Aorta (tissue), 5 donors: ENCODE data around the gene CDH12. TPM values are rescaled to one million over a fixed set of nuclear protein-coding genes. Genes with fewer than 3 reads are reported as not detected.
"Not testable (repeated sequence)": the region's sequence is repeated elsewhere in the genome, so short reads cannot be mapped to it uniquely, and the experiment has no call there.

Experiments used
- ATAC-seq: fragments of 200-7000 bp; cut with Tn5 transposase; one replicate; pipeline ENCODE4 v1.9.1; 2022; ENCODE audit warnings: moderate library complexity; ENCODE audit not compliant: low FRiP score
- DNase-seq, 2 donors: peaks; one replicate each; pipeline ENCODE4 v3.0.0-alpha.2; 2020
- H3K27ac ChIP-seq, 2 donors: one replicate each; pipeline ENCODE4 v1.5.1; 2013; ENCODE audit warnings: low read length in 2 of 2, mild to moderate bottlenecking in 2 of 2, moderate library complexity in 2 of 2, control low read depth in 1 of 2, inconsistent platforms in 1 of 2, low read depth in 1 of 2
- H3K27me3 ChIP-seq, 2 donors: one replicate each; pipeline ENCODE4 v1.6.1; 2013; ENCODE audit warnings: control low read depth in 1 of 2, low read length in 1 of 2, mild to moderate bottlenecking in 1 of 2, moderate library complexity in 1 of 2; ENCODE audit not compliant: insufficient read depth in 2 of 2, control insufficient read depth in 1 of 2
- H3K36me3 ChIP-seq, 2 donors: one replicate each; pipeline ENCODE4 v1.6.1; 2013; ENCODE audit warnings: control low read depth in 1 of 2, low read length in 1 of 2, mild to moderate bottlenecking in 1 of 2; ENCODE audit not compliant: insufficient read depth in 2 of 2, control insufficient read depth in 1 of 2
- H3K4me1 ChIP-seq, 2 donors: one replicate each; pipeline ENCODE4 v1.6.1; 2013; ENCODE audit warnings: low read length in 2 of 2, control low read depth in 1 of 2, mild to moderate bottlenecking in 1 of 2, moderate library complexity in 1 of 2; ENCODE audit not compliant: insufficient read depth in 2 of 2, control insufficient read depth in 1 of 2
- H3K4me3 ChIP-seq, 2 donors: one replicate each; pipeline ENCODE4 v1.5.1; 2013; ENCODE audit warnings: low read length in 2 of 2, control low read depth in 1 of 2, mild to moderate bottlenecking in 1 of 2
- H3K9me3 ChIP-seq: one replicate; pipeline ENCODE4 v1.6.1; 2013; ENCODE audit warnings: mild to moderate bottlenecking, low read length; ENCODE audit not compliant: control insufficient read depth
- WGBS, 2 donors: extraction: QIAGEN DNeasy Blood & Tissue Kit; methylation state at CpG; one replicate each; pipeline ENCODE4 v1.1.7; 2013; 5-methylcytosine and 5-hydroxymethylcytosine counted together
- intact Hi-C, 2 donors: fragments of 100-400 bp; cut with DNase I; formaldehyde crosslinking; loops; one replicate each; pipeline versions ENCODE4 v1.14.2 to v1.15.0; 2022
- polyA plus RNA-seq, 2 donors: library from polyadenylated mRNA; stranded (reverse); fragments of 200-250 nt; gene quantifications; one replicate each; pipeline ENCODE4 v1.2.3, GENCODE V29; 2013
- total RNA-seq, 2 donors: library from RNA; stranded (reverse); fragmentation: NEBNext Ultra II Directional; extraction: Animal tissue kit (Norgen Biotek cat#: 25700); gene quantifications; one replicate each; pipeline ENCODE4 v1.2.1, GENCODE V29; 2021
- donor health status: healthy with polysubstance abuse.
- donor health status: Bipolar disorder and iron deficiency.
- donor health status: DM: no; HTN: no; CAD: no.
- donor health status: DM: no; HTN: no; CAD: no.
- donor health status: DM: yes; HTN: yes; CAD: no.

The CDH12 gene
- total and polyA plus RNA-seq, 4 donors, result not detected

- Histone ChIP-seq H3K27ac (no peak overlapping the region), H3K27me3 (no peaks in the 10 kb centered on the region), H3K4me1 (no peaks in the 10 kb centered on the region), H3K36me3 (no peaks in the 10 kb centered on the region), H3K4me3 (no peak overlapping the region), H3K9me3 (no peaks in the 10 kb centered on the region)
- intact Hi-C loops, result no loop called here
- no peak for ATAC-seq
- no peak for DNase-seq
- 94 to 100% methylated on average over 2 of the region's 2 CpGs for WGBS, 2 donors
Observed at GRCh38 chr5:22625451-22625850, 227.7 kb downstream of the CDH12 start.

DNA sequence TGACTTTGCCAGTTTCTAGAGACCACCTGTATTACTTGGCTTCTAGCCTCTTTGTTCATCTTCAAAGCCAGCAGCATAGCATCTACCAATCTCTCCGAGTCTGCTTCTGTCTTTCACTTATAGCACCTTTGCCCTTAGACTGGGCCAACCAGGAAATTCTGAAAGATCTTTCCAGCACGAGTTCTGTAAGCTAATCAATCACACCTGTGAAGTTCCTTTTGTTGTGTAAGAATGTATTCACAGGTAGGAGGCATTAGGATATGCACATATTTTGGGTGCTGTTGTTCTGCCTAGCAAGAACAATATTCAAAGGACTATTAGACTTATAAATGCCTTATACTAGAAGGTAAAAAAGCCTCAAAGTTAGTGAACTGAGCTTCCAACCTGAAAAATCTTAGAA, 232.1 kb downstream of the CDH12 start:
- ATAC-seq, result no peak
- Histone ChIP-seq H3K9me3 (no peaks in the 10 kb centered on the region), H3K27me3 (no peaks in the 10 kb centered on the region), H3K27ac (no peak overlapping the region), H3K4me1 (no peaks in the 10 kb centered on the region), H3K4me3 (no peak overlapping the region), H3K36me3 (no peaks in the 10 kb centered on the region)
- WGBS, 2 donors, result 2 to 6% methylated on average over 2 of the region's 2 CpGs
- DNase-seq, result no peak
- intact Hi-C loops, result no loop called here

GRCh38 chr5:22615964-22616363, 237.2 kb downstream of the CDH12 start:
- Histone ChIP-seq H3K4me1 (no peaks in the 10 kb centered on the region), H3K27ac (no peak overlapping the region), H3K9me3 (no peaks in the 10 kb centered on the region), H3K27me3 (no peaks in the 10 kb centered on the region), H3K36me3 (no peaks in the 10 kb centered on the region), H3K4me3 (no peak overlapping the region)
- no peak for ATAC-seq
- intact Hi-C loops, result no loop called here
- DNase-seq, result no peak
- WGBS, 2 donors, result 48 to 69% methylated on average over 1 of the region's 1 CpG

DNA sequence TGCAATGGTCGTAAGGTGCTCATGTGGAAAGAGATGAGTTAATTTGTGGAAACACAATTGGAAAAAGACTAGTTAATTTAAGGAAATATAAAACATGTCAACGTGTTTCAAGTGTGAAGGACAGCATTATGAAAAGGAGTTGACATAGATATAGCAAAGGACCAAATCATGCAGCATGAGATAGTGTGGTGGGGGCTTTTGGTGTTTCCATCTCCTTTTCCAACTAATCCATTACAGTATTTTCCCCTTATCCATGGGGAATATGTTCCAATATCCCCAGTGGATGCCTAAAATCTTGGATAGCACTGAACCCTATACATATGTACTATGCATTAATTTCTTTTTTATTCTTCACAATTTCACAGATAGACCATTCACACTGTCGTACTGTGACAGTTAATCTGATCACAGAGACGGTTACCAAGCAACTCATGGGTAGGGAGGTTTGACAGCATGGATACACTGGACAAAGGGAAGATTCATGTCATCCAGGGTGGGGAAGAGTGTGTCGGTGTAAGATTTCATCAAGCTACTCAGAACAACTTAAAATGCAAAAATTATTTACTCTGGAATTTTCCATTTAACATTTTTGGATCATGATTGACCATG, 238.6 kb downstream of the CDH12 start:
- H3K9me3 ChIP-seq, result no peaks in the 10 kb centered on the region
- 62 to 69% methylated on average over 5 of the region's 5 CpGs for WGBS, 2 donors
- H3K36me3 ChIP-seq, result no peaks in the 10 kb centered on the region
- no peak overlapping the region for H3K4me3 ChIP-seq
- intact Hi-C loops, result no loop called here
- ATAC-seq, result no peak
- H3K27me3 ChIP-seq, result no peaks in the 10 kb centered on the region
- H3K4me1 ChIP-seq, result no peaks in the 10 kb centered on the region
- no peak for DNase-seq
- H3K27ac ChIP-seq, result no peak overlapping the region

DNA sequence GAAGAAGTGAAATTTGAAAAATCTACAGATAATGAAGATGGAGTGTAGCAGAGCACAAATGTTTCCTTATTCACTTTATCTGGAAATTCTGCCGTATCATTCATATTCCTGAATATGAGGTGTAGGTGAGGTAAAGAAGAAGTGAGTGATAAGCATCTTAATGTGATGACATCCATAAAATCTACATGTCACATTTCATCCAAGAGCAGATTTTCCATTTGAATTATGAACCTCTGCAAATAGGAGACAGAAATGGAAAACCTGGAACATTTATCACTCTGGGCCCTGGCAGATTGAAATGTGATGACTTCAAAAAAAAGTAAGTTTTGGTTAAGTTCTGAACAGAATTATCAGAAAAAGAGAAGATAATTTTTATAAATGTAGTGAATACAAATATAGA, 240.2 kb downstream of the CDH12 start:
- no peak for ATAC-seq
- H3K27me3 ChIP-seq, result no peaks in the 10 kb centered on the region
- DNase-seq, result no peak
- 78 to 94% methylated on average over 1 of the region's 1 CpG for WGBS, 2 donors
- H3K27ac ChIP-seq, result no peak overlapping the region
- intact Hi-C loops, result no loop called here
- no peaks in the 10 kb centered on the region for H3K9me3 ChIP-seq
- H3K4me3 ChIP-seq, result no peak overlapping the region
- H3K36me3 ChIP-seq, result no peaks in the 10 kb centered on the region
- H3K4me1 ChIP-seq, result no peaks in the 10 kb centered on the region

DNA sequence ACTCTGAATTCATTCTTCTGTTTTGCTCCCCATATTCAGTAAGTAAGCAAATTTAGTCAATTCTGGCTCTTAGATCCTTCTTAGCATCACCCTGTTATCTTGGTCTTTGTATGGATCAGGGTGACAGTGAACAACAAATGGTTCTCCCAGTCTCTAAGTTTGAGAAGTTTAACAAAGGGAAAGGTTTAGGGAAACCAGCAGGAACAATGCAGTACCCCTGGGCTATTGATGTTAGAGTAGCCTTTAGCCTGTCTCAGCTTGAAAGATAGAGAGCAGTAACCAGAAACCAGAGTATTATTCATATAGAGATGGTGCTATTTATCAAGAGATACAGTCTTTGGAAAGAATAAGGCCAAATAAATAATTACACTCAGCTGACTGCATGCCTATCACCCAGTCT, 241.8 kb downstream of the CDH12 start:
- intact Hi-C loops, result no loop called here
- no peak for DNase-seq
- no peaks in the 10 kb centered on the region for H3K9me3 ChIP-seq
- H3K4me3 ChIP-seq, result no peak overlapping the region
- H3K27ac ChIP-seq, result no peak overlapping the region
- no peaks in the 10 kb centered on the region for H3K4me1 ChIP-seq
- no peak for ATAC-seq
- no peaks in the 10 kb centered on the region for H3K27me3 ChIP-seq
- H3K36me3 ChIP-seq, result no peaks in the 10 kb centered on the region

DNA sequence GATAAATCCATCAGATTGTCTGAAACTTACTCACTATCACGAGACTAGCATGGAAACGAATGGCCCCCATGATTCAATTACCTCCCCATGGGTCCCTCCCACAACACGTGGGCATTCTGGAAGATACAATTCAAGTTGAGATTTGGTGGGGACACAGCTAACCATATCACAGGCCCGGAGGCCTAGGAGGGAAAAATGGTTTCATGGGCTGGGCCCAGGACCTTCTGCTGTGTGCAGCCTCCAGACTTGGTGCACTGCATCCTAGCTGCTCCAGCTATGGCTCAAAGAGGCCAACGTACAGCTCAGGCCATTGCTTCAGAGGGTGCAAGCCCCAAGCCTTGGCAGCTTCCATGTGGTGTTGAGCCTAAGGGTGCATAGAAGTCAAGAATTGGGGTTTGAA, 245.6 kb downstream of the CDH12 start:
- H3K27me3 ChIP-seq, intact Hi-C loops: not testable (repeated sequence)

DNA sequence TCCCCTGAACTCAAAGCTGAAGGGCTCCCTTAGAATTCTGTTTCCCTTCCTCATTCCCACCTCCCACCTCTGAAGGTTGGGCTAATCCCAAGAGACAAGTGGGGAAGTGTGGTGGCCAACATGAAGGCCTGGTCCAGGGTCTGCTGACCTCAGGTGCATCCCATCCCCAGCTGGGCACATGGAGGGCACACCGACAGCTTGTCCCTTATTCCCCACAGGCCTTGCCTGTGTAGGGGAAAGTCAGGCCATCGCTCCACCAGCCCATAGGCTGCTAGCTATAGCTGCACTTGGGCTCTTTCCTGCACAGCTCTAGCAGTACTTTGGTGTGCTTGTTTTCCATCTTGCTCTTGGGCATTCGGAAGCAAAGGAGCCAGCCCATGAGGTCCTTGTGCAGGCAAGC, 247.7 kb downstream of the CDH12 start:
- Histone ChIP-seq H3K4me3 (no peak overlapping the region), H3K36me3 (no peaks in the 10 kb centered on the region), H3K27ac (no peak overlapping the region), H3K27me3 (no peaks in the 10 kb centered on the region), H3K4me1 (no peaks in the 10 kb centered on the region), H3K9me3 (no peaks in the 10 kb centered on the region)
- intact Hi-C loops, result no loop called here
- ATAC-seq (no peak), DNase-seq (no peak)
- 79 to 84% methylated on average over 3 of the region's 3 CpGs for WGBS, 2 donors

More for the DNA sequence above, 245.6 kb downstream of the CDH12 start:
- not testable (repeated sequence) for H3K4me1 ChIP-seq, H3K9me3 ChIP-seq, H3K4me3 ChIP-seq, H3K27ac ChIP-seq, DNase-seq, ATAC-seq, H3K36me3 ChIP-seq
- WGBS, 2 donors, result 62 to 68% methylated on average over 5 of the region's 5 CpGs

- H3K27ac ChIP-seq, result no peak overlapping the region
- DNase-seq (no peak), ATAC-seq (no peak)
- no peak overlapping the region for H3K4me3 ChIP-seq
- no peaks in the 10 kb centered on the region for H3K36me3 ChIP-seq
- intact Hi-C loops, result no loop called here
- no peaks in the 10 kb centered on the region for H3K9me3 ChIP-seq
- H3K27me3 ChIP-seq, result no peaks in the 10 kb centered on the region
- H3K4me1 ChIP-seq, result no peaks in the 10 kb centered on the region
Observed at GRCh38 chr5:22604711-22605110, 248.4 kb downstream of the CDH12 start.
